AG04449 (cell line): Measurements from ENCODE around the gene PRKN.

Experiments
- CTCF ChIA-PET: fragments of 350-600 bp; formaldehyde crosslinking; extraction: SDS; loops from one replicate; lab custom pipeline; 2021; ENCODE audit warnings: antibody characterized with exemption; lab: Yijun Ruan, JAX
- POLR2A ChIA-PET: fragments of 400-600, 350-600 bp; formaldehyde crosslinking; extraction: SDS; loops from one replicate; lab custom pipeline; 2020; ENCODE audit warnings: antibody characterized with exemption, inconsistent platforms; lab: Yijun Ruan, JAX
- DNase-seq: peaks from one replicate; pipeline ENCODE4 v3.0.0-alpha.2; 2010; ENCODE audit warnings: low read depth, low spot score
- H3K4me3 ChIP-seq: 2 replicates; pipeline ENCODE4 v1.5.1; 2011; ENCODE audit warnings: low read depth, mild to moderate bottlenecking, control low read depth, low read length
- TF ChIP-seq, protein P1 (sequence below): IDR thresholded peaks from one replicate; pipeline ENCODE4 v1.5.1; 2011; ENCODE audit warnings: mild to moderate bottlenecking, moderate library complexity, low read length, control low read depth, inconsistent platforms; ENCODE audit not compliant: insufficient read depth; ENCODE audit errors: missing control alignments

Gene PRKN

GRCh38 chr6:161660666-161661571, 1066.6 kb downstream of the PRKN start:
- DNase-seq: no peak
- H3K4me3 ChIP-seq: no peak overlapping the region
- ChIA-PET CTCF (no interaction called here), POLR2A (no interaction called here)
- TF ChIP-seq, protein P1, sequence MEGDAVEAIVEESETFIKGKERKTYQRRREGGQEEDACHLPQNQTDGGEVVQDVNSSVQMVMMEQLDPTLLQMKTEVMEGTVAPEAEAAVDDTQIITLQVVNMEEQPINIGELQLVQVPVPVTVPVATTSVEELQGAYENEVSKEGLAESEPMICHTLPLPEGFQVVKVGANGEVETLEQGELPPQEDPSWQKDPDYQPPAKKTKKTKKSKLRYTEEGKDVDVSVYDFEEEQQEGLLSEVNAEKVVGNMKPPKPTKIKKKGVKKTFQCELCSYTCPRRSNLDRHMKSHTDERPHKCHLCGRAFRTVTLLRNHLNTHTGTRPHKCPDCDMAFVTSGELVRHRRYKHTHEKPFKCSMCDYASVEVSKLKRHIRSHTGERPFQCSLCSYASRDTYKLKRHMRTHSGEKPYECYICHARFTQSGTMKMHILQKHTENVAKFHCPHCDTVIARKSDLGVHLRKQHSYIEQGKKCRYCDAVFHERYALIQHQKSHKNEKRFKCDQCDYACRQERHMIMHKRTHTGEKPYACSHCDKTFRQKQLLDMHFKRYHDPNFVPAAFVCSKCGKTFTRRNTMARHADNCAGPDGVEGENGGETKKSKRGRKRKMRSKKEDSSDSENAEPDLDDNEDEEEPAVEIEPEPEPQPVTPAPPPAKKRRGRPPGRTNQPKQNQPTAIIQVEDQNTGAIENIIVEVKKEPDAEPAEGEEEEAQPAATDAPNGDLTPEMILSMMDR: peak; percentile 13

- DNase-seq: no peak
- TF ChIP-seq, protein P1: no peak
- no peak overlapping the region for H3K4me3 ChIP-seq
- ChIA-PET CTCF (no interaction called here), POLR2A (no interaction called here)
Measured at GRCh38 chr6:161658211-161658610, 1069.4 kb downstream of the PRKN start.

- POLR2A ChIA-PET: no interaction called here
- DNase-seq: no peak
- H3K4me3 ChIP-seq: no peak overlapping the region
- TF ChIP-seq, protein P1: no peak
- CTCF ChIA-PET: no interaction called here
Measured at GRCh38 chr6:161654209-161654608, 1073.4 kb downstream of the PRKN start.

GRCh38 chr6:161651949-161652348, 1075.6 kb downstream of the PRKN start:
- H3K4me3 ChIP-seq: no peak overlapping the region
- TF ChIP-seq, protein P1: no peak
- no peak for DNase-seq
- ChIA-PET POLR2A (no interaction called here), CTCF (no interaction called here)

DNA sequence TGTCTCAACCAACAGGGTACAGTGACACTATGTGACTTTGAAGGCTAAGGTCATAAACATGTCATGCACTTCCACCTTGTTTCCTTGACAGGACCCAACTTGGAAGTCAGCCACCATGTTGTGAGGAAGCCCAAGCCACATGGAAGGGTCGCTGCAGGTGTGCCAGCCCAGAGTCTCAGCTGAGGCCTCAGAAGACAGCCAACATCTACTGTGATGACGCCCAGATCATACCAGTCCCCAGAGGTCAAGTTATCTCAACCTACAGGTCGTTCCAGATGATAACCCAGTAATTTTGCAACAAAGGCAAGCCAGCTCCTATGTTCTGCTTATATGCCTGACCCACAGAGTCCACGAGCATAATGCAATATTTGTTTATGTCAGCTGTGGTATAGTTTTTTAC, 1077.7 kb downstream of the PRKN start:
- TF ChIP-seq, protein P1: no peak
- ChIA-PET POLR2A (no interaction called here), CTCF (no interaction called here)
- no peak for DNase-seq
- no peak overlapping the region for H3K4me3 ChIP-seq

GRCh38 chr6:161649068-161649467, 1078.5 kb downstream of the PRKN start:
- ChIA-PET CTCF (no interaction called here), POLR2A (no interaction called here)
- TF ChIP-seq, protein P1: no peak
- DNase-seq: no peak
- H3K4me3 ChIP-seq: no peak overlapping the region
